GM12873 (cell line): ENCODE results near the gene CEP128.
A peak's percentile ranks its signal among the peaks of the same experiment; 100 is the strongest.

Experiments
- TF ChIP-seq, protein P1 (sequence below): IDR thresholded peaks from 2 replicates; pipeline ENCODE4 v1.5.1; 2012; ENCODE audit warnings: low read depth, mild to moderate bottlenecking, moderate library complexity, low read length, control low read depth; ENCODE audit not compliant: insufficient read depth; ENCODE audit errors: missing control alignments

CEP128 gene

DNA sequence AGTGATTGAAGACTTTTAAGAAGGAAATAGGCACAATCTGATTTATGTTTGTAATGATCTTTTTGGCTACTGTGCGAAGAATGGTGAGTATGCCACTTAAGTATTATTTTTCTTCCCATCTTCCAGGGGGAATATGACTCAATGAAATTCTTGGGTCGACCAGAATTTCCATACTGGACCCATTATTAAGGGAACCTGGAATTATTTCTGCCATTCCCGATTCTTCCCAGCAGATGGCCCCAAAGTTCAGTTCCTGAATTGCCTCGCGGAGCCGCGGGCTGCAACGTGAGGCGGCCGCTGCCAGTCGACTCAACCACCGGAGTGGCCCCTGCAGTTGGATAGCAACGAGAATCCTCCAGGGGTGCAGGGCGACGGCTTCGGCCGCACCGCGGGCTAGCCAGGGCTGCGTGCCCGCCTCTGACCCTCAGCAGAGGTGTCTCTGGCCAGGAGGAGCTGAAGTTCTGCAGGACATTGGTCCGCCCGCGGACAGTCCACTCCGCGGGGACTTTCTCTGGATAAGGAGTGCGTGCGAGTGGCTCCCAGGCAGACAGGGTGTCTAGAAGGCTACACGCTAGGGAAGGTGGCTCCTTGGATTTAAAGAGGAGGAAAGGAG is 13.3 kb upstream of the CEP128 start:
- TF ChIP-seq, protein P1, sequence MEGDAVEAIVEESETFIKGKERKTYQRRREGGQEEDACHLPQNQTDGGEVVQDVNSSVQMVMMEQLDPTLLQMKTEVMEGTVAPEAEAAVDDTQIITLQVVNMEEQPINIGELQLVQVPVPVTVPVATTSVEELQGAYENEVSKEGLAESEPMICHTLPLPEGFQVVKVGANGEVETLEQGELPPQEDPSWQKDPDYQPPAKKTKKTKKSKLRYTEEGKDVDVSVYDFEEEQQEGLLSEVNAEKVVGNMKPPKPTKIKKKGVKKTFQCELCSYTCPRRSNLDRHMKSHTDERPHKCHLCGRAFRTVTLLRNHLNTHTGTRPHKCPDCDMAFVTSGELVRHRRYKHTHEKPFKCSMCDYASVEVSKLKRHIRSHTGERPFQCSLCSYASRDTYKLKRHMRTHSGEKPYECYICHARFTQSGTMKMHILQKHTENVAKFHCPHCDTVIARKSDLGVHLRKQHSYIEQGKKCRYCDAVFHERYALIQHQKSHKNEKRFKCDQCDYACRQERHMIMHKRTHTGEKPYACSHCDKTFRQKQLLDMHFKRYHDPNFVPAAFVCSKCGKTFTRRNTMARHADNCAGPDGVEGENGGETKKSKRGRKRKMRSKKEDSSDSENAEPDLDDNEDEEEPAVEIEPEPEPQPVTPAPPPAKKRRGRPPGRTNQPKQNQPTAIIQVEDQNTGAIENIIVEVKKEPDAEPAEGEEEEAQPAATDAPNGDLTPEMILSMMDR = peak; percentile 75

DNA sequence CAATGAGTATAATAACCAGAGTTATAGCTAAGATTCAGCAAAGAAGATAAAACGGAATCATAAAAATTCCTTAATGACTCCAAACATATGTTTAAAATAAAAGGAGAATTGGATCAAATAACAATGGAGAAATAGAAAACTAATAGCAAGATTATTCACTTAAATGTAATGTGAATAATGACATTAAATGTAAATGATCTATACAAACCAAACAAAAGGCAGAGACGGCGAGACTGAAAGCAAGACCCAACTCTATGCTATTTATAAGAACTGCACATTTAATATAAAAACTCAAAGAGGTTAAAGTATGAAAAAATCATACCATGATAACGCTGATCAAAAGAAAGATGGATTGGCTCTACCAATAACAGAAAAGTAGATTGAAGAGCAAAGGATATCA is 10.0 kb upstream of the CEP128 start:
- TF ChIP-seq, protein P1 = no peak

DNA sequence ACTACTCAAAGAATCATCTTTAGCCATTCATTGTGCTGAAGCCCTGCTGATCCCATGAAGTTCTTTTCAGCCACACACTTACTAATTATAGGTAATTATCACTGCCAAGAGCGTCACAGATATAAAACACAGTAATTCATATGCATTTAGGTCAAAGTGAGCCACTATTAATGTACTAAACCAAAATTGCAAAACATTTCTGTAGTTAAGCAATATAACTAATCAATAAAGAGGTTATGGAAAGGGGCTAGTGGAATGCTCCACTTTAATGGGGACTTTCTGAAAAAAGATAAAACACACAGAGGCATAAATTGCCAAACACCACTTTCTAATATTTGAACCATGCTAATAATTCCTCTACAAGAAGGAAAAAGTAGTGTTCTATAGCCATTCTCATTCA is 6.8 kb upstream of the CEP128 start:
- TF ChIP-seq, protein P1 = no peak

DNA sequence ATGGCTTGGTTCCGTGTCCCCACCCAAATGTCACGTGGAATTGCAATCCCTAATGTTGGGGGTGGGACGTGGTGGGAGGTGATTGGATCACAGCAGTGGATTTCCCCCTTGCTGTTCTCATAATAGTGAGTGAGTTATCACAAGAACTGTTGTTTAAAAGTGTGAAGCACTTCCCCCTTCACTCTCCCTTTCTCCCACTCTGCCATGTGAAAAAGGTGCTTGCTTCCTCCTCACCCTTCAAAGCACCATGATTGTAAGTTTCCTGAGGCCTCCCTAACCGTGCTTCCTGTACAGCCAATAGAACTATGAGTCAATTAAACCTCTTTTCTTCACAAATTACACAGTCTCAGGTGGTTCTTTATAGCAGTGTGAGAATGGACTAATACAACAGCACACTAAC is 5.3 kb upstream of the CEP128 start:
- TF ChIP-seq, protein P1 = no peak

DNA sequence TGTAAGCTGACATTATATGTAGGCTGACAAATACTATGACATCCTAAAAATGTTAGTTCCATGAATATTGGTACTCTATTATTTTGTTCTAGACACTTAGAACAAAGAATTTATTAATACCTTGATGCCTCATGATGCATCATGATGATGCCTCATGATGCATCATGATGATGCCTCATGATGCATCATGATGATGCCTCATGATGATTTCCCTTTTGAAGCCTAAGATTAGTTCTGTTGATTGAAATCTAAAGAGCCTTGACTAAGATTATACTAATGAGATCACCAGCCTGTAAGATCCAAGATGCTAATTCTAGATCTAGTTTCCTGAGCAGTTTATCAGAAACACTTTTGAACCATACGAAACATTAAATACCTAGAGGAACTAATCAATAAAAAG is 4.6 kb upstream of the CEP128 start:
- TF ChIP-seq, protein P1 = no peak

DNA sequence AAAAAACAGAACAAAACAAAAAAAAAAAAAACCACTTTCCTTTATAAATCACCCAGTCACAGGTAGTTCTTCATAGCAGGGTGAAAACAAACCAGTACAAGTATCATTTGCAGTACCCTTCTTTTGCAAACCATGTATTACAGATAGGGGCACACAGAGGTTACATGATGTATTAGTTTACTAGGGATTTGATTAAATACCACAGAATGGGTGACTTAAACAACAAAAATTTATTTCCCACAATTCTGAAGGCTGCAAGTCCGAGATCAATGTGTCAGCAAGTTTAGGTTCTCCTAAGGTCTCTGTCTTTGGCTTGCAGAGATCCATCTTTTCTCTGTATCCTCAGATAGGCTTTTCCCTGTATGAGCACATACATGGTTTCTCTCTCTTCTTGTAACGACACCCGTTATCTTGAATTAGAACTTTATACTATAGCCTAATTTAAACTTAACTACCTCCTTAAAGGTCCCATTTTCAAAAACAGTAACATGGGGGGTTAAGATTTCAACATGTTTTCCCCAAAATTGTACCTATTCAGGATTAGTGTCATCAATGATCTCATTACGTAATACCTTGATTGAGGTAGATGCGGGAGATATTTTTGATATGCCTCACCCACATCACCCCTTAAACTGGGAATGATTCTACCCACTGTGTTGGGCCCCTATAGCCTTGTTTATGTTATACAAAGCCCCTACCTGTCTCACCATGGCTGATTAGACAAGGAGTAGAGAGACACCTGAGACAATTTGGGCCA is 3.5 kb upstream of the CEP128 start:
- TF ChIP-seq, protein P1 = no peak

DNA sequence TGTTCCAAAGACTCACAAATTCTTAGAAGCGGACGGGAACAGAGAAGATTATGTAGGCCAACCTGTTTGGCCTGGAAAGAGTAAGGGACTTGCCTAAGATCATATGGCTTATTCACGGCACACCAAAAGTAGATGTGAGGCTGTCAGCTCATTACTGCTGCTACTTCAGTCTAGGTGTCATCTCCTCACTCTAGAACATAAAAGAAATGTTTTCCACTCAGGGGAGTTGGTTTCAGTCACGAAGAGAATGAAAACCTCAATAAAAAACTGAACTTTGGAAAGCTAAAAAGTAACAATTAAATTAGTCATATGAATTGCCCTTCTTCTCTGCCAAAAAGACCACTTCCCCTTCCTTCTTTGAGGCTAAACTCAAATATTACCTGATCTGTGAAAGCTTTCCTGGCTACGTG is 658 bp upstream of the CEP128 start:
- TF ChIP-seq, protein P1 = no peak
